GM11168 (cell line): ENCODE results near the gene TMEM150B.
"Not testable (repeated sequence)": the region's sequence is repeated elsewhere in the genome, so short reads cannot be mapped to it uniquely, and the experiment has no call there.

Experiments
- in situ Hi-C: fragments of 300-500 bp; cut with MboI; formaldehyde crosslinking; loops from one replicate; pipeline ENCODE4 v1.12.0; 2022; ENCODE audit warnings: low sequenced_read_pairs; ENCODE audit not compliant: unreplicated experiment

TMEM150B gene

DNA sequence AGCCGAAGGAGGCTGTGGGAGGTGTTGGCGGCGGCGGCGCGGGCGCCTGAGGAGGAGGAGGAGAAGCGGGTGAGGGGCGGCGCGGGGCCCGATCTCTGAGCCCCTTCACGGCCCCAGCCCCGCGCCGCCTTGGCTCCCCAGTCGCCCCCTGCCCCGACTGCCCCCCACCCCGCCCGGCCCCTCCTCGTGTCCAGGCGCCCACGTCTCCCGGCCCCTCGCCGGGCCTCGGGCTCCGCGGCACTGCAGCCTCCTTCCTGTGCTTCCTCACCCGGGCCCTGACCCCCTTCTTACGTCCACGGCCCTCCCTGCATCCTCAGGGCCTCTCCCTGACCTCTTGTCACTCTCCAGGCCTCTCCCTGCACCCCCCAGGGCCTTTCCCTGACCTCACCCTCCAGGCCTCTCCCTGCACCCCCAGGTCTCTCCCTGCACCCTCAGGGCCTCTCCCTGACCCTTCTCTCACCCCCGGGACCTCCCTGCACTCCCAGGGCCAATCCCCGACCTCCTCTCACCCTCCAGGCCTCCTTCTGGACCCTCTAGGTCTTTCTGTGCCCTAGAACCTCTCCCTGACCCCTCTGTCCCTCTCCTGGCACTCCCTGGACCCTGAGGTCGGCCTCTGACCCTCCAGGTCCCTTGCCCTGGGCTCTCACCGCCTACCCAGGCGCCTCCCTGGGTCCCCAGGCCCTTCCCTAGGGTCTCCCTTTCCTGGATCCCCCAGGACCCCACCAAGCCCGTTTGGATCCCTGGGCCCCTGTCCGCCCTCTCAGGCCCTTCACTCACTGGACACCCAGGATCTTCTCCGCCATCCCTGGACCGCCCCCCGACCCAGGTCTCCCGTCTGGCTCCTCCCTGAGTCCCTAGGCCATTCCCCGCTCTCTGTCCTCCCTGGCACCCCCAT is 15.0 kb upstream of the TMEM150B start:
- in situ Hi-C loops = loop anchor here (5.0 kb wide), 1 partner anchor 37 kb away; the partner anchor contains the start of gene TMEM190

DNA sequence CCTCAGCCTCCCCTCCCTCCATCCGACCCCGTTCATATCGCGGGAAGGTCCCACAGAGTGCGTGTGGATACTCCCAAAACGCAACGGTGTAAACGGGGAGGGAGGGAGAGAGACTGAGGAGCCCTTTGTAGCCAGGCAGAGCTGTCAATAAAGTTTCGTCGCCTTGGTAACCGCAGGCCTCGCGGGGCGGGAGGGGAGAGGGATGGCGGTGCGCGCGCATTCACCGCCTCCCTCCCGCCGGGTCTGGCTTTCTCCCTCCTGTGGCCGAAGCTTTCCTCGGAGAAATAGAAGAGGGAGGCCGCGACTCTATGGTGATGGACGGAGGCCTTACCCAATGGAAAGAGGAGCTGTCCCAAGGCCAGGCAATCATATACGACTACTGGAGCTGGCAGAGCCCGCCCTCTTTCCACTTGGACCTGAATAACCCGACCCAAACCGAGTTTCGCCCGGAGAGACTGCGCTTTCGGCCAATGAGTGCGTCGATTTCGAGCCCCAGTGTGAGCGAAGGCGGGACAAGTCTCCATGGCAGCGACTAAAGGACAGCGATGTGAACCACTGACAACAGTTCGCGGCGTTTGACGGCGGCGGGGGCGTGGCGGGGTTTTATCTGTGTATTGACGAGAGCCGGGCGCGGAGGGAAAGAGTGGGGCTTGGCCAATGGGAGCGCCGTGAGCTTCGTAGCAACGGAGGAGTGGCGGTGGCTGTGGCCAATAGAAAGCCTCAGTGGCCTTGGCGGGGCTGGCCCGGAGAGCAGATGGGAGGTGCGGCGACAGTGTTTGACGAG is 14.2 kb upstream of the TMEM150B start, which contains the start of gene KMT5C:
KMT5C (plus strand) TSS at position 772 of the 784 bp plus-strand sequence. CDS start 2,061 bp downstream, outside the sequence.
- in situ Hi-C loops = no loop called here

DNA sequence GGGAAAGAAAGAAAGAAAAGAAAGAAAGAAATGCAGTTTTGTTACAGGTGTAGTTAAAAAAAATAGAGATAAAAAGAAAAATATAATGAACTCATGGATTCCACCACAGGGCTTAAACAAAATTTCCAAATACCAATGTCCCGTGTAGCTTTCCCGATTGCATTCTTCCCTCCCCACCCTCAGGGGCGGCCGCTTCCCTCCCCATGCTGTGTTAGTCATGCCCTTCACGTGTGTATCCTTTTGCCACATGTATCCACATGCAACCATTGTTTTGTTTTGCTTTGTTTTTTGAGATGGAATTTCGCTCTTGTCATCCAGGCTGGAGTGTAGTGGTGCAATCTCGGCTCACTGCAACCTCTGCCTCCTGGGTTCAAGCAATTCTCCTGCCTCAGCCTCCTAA is 11.0 kb upstream of the TMEM150B start:
- in situ Hi-C loops = no loop called here

DNA sequence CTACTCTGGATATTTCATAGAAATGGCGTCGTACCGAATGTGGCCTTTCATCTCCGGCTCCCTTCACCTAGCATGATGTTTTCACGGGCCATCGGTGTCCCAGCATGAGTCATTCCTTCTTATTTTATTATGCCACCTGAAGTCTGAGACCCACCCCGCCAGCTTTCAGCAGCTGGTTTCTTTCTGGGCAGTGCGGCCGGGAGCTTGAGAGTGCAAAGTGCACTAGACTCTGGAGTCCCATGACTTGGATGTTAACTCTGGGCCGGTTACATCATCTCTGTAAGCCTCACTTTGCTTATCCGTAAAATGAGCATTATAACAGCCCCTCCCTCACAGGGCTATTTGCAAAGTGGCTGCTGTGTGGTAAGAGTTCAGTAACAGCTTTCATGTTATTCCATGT is 8.7 kb upstream of the TMEM150B start:
- in situ Hi-C loops = no loop called here

DNA sequence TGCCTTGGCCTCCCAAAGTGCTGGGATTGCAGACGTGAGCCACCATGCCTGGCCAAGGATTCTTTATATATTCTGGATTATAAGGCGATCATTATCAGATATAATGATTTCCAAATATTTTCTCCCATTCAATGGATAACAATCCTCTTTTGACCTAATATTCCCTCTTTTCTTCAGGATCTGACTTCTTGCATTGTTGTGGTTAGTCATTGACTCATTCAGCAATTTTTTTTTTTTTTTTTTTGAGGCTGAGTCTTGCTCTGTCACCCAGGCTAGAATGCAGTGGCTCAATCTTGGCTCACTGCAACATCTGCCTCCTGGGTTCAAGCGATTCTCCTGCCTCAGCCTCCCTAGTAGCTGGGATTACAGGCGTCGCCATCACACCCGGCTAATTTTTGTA is 4.7 kb upstream of the TMEM150B start:
- in situ Hi-C loops = not testable (repeated sequence)

DNA sequence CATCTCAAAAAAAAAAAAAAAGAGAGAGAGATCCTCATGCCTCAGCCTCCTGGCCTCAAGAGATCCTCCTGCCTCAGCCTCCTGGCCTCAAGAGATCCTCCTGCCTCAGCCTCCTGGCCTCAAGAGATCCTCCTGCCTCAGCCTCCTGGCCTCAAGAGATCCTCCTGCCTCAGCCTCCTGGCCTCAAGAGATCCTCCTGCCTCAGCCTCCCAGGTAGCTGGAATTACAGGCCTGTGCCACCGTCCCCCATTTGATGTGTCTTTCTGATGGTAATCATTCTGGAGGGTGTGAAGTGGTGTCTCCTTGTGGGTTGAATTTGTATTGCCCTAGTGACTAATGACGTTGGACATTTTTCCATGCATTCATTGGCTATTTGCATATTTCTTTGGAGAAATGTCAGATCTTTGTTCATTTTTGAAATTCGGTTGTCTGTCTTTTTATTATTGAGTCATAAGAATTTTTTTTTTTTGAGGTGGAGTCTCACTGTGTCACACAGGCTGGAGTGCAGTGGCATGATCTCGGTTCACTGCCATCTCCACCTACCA is 3.7 kb upstream of the TMEM150B start:
- in situ Hi-C loops = not testable (repeated sequence)

DNA sequence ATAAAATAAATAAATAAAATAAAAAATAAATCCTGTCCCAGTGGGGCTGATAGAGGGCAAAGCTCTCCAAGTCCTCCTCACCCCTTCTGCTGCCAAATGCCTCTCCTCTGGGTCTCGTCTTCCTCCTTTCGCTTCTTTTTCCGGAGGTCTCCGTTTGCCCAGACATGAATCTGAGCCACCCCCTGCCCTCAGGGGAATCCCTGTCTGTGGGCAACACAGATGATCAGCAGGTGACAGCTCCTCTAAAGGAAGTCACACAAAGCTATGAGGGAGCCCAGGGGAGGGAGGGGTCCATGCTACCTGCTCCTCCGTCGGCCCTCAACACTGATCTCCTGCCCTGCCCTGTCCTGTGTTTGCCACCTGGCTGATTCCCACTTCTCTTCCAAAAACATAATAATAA is 479 bp downstream of the TMEM150B start:
- in situ Hi-C loops = no loop called here

DNA sequence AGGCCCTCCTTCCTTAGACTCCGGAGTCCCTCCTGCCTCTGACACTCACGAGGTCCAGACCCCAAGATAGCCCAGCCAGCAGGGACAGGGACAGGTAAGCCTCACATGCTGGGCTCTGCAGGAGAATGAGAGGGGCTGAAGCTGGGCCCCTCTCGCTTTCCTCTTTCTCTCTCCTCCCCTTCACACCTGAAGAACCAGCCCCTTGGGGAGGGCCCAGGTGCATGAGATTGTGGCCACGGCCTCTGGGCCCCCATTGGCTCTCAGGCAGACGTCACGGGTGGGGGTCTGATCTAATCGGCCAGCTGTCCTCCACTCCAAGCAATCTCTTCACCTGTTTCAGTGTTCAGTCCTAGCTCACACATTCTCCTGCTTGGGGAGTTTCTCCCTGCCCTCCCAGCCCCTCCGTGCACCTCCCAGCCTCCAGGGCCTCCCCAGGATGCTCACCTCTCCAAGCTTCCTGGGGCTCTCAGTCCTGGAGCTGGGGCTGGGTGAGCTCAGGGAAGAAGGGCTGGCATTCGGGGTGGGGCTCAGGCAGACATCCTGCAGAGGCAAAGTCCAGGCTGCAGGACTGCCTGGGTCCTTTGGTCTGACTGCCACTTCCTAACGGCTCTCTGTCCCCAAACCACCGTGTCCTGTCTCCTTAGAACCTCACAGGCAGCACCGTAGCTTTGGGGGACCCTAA is 2.8 kb downstream of the TMEM150B start:
- in situ Hi-C loops = no loop called here

DNA sequence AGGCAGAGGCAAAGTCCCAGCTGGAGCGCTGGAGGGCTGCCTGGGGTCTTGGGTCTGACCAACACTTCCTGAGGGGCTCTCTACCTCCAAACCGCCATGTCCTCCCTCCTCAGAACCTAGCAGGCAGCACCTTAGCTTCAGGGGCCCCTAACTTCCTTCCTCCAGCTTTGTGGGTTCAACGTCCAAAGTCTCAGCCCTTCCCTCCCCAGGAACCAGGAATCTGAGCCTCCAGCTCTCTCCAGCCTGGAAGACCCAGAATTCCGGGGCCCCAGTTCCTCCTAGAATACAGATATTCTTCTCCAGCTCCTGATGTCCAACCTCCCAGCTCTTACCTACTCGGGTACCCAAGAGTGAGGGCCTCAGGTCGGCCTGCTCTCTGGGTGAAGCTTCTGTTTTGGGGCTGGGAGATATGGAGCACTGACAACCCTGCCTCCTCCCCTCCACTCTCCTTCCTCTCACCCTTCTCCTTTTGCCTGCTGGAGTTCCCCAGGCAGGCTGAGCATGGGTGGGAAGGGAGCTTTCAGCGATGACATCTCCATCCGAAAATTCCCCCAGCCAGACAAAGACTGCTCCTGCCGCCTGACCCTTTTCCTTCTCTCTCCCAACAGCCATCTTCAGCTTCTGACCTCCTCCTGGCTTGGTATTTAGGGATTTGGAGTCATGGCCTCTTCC is 3.5 kb downstream of the TMEM150B start:
- in situ Hi-C loops = no loop called here

DNA sequence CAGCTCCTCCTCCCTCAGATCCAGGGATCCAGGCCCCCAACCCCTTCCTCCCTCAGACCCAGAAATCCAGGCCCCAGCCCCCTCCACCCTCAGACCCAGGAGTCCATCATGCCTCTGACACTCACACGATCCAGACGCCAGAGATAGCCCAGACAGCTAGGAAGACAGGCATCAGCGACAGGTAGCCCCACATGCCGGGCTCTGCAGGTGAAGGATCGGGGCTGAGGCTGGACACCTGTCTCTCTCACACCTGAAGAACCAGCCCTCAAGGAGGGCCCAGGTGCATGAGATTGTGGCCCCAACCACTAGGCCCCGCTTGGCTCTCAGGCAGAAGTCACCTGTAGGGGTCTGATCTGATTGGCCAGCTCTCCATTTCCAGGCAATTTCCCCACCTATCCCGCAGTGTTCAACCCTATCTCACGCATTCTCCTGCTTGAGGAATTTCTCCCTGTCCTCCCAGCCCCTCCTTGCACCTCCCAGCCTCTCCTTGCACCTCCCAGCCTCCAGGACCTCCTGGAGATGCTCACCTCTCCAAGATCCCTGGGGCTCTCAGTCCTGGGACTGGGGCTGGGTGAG is 4.2 kb downstream of the TMEM150B start:
- in situ Hi-C loops = no loop called here

DNA sequence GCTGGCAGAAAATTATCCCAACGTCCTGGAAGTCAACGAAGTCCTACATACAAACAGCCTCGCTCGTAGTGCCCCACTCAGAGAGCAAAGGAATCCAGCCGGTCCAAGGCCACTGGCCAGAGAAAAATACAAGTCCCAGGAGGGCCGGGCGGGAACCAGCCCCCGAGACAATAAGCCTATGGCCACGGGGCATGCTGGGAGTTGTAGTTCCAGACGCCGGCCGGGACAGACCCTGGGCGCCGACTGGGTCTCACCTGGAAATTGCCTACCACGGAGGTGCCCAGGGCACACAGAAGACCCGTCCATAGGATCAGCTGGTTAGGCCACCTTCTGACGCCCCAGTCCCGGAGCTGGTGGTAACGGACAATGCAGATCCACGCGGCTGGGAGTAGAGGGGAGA is 5.4 kb downstream of the TMEM150B start:
- in situ Hi-C loops = no loop called here

DNA sequence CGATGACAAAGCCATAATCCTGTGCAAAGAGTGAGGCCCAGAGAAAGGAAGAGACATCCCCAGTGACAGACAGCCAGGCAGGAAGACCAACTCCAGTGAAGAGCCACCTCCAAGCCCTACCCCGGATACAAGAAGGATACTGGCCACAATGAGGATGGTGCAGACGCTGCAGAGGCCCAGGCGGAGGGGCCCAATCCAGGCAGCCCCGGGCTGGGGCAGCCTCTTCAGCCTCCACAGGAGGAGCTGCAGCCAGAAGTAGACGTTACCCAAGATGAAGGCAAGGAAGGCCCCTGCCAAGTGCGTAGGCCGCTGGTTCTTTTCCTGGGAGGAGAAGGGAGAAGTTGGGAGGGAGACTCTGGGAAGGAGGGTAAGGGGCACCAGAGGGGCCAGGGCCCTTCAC is 8.5 kb downstream of the TMEM150B start:
- in situ Hi-C loops = no loop called here

DNA sequence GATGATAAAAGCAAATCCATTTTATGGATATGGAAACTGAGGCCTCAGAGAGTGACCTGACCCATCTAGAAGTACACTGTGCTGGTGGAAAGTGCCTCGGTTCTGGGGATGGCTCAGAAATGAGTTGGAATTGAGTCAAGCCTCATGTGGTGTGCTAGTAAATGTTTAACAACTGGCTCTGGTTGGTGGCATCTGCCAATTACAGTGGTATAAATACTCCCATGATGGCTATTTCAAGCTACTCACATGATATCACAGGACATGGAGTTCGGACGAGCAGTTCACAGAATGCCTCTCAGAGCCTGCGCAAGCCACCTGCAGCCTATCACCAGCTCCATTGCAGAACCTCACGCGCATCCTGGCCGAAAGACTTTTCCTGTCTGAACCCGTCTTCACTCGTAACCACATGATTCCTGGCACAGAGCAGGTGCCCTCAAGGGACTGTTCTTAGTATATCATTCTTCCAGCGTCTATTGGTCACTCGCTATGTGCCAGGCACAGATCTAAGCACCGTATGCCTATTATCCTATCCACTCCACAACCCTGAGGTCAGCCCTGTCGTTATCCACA is 9.1 kb downstream of the TMEM150B start:
- in situ Hi-C loops = no loop called here

DNA sequence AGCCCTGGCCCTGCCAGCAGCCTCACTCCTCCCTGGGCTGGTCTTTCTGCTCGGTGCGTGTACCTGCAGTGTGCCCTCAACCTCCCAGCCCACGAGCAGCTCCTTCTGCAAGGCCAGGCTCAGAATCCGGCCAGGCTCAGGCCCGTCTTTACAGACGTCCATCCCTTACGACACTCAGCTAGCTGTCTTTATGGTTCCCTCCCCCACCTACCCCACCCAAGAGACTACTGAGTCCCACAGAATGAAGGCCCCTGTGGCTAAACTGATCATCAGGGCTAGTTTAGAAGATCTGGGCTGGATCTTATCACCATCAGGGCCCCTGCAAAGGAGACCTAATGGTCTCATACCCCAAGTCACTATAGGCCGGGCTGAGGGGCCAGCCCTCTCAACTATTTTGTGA is 10.7 kb downstream of the TMEM150B start:
- in situ Hi-C loops = no loop called here

DNA sequence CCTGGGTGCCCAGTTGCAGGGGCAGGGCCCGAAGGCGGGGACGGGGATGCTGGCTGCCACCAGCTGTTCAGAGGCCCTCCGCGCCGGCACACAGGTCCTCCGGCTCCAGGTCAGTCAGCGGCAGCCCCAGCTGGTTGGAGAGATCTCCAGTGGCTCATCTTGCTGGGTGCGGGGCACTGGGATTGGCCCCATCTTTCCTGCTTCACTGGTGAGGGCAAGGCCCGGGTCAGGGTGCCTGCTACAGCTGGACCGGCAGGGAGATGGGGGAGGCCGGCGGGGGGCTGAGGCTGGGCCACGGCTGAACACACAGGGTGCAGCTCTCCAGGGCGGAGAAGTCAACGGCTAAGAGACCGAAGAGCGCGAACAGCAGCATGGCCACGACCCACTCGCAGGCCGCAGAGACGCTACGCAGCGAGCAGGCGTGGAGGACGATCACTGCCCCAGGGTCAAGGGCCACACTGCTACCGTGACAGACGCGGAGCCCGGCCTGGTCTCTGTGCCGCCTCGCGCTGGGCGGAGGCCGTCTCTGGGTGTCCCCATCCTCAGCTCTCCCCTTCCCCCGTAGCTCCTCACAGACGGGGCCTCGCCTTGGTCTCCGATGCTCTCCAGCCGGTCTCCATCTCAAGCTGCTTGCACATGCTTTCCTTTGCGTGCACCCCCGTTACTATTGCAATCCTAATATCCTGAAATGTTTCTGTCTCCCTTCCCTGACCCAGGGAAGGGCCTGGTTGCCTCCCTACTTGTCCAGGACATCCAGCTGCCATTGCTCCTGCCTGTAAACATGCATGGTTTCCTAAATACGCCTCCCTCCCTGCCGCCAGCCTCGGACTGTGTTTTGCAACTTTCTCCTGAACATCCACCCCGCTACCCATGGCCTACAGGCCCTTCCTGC is 12.3 kb downstream of the TMEM150B start:
- in situ Hi-C loops = no loop called here

DNA sequence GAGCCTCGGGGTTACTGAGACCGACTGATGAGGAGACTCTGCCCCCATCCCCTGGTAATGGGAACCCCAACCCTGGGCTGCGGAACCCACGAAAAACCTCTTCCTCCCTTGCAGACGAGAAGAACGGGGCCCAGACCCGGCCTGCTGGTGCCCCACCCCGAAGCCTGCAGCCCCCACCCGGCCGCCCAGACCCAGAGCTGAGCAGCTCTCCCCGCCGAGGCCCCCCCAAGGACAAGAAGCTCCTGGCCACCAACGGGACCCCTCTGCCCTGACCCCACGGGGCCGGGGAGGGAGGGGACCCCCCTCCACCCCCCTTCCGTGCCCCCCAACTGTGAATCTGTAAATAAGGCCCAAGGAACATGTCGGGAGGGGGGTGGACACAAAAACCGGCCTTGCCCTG is 13.3 kb downstream of the TMEM150B start:
- in situ Hi-C loops = no loop called here

DNA sequence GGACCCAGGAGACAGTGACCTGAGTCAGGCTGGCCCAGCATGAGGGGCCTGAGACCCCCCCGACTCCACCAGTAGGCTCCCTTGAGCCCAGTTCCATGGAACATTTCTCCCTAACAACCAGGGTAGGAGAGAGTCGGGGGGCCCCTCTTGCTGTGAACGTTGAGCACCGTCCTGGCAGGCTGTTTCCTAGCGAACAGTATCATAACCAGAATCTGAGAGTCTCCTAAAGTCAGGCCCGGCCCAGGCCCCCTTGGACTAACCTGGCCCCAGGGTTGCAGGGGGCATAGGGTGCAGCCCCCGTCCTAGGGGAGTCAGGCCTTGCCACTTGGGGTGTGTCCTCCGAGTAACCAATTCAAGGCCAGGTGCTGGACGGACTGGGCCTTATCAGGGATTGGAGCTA is 13.7 kb downstream of the TMEM150B start:
- in situ Hi-C loops = no loop called here

DNA sequence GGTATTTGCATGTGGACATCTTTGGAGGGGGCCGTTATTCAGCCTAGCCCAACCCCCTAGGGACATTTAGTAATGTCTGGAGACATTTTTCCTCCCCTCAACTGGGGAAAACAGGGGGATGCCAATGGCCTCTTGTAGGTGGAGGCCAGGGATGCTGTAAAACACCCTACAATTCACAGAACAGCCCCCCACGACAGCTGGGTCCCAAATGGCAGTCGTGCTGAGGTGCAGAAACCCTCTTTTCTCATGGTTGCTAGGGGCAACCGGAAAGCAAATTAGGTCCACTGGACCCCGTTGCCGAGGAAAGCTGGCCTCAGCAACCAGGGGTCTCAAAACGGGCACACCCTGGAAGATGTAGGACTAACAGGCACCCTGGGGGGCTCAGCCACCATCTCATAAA is 14.6 kb downstream of the TMEM150B start:
- in situ Hi-C loops = no loop called here
